ENCODE data around the gene EXOC6B.

DNA sequence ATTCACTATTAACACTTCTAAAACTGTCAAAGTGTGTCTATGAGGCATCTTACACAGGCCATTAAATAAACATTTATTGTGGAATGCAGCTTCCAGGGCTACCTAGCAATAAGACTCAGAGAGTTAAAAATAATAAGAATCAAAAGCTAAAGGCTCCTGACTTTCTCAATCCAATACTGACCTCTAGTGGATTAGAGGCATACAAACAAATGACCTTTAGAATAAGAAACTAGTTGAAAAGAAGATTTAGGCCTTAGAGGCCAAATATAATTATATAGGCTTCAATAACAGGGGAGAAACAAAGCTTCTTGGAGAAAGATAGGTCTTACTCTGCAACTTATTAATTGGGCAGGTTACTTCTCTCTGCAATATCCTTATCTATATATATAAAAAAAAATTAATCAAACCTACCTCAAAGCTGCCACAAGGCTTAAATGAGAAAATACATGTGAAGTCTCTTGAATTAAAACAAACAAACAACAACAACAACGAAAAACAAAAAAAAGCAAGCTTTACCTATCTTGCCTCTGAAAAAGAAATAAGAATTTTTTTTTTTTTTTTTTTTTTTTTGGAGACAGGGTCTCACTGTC lies 246.1 kb downstream of the EXOC6B start:
- TF ChIP-seq, protein P1, sequence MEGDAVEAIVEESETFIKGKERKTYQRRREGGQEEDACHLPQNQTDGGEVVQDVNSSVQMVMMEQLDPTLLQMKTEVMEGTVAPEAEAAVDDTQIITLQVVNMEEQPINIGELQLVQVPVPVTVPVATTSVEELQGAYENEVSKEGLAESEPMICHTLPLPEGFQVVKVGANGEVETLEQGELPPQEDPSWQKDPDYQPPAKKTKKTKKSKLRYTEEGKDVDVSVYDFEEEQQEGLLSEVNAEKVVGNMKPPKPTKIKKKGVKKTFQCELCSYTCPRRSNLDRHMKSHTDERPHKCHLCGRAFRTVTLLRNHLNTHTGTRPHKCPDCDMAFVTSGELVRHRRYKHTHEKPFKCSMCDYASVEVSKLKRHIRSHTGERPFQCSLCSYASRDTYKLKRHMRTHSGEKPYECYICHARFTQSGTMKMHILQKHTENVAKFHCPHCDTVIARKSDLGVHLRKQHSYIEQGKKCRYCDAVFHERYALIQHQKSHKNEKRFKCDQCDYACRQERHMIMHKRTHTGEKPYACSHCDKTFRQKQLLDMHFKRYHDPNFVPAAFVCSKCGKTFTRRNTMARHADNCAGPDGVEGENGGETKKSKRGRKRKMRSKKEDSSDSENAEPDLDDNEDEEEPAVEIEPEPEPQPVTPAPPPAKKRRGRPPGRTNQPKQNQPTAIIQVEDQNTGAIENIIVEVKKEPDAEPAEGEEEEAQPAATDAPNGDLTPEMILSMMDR (IDR thresholded peaks at IDR 0.05), result peak; percentile 25 to 72 (median 58)
- TF ChIP-seq POLR2A (IDR thresholded peaks at IDR 0.05), result no peak
